G401.6 (cell line): ENCODE data around the gene RIT1.

ENCODE experiments used
- FAIRE-seq: peaks from 2 replicates; lab custom pipeline; 2012; peaks lifted over from hg19 to GRCh38; lab: Jason Lieb, UNC

The RIT1 gene, protein sequence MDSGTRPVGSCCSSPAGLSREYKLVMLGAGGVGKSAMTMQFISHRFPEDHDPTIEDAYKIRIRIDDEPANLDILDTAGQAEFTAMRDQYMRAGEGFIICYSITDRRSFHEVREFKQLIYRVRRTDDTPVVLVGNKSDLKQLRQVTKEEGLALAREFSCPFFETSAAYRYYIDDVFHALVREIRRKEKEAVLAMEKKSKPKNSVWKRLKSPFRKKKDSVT

DNA sequence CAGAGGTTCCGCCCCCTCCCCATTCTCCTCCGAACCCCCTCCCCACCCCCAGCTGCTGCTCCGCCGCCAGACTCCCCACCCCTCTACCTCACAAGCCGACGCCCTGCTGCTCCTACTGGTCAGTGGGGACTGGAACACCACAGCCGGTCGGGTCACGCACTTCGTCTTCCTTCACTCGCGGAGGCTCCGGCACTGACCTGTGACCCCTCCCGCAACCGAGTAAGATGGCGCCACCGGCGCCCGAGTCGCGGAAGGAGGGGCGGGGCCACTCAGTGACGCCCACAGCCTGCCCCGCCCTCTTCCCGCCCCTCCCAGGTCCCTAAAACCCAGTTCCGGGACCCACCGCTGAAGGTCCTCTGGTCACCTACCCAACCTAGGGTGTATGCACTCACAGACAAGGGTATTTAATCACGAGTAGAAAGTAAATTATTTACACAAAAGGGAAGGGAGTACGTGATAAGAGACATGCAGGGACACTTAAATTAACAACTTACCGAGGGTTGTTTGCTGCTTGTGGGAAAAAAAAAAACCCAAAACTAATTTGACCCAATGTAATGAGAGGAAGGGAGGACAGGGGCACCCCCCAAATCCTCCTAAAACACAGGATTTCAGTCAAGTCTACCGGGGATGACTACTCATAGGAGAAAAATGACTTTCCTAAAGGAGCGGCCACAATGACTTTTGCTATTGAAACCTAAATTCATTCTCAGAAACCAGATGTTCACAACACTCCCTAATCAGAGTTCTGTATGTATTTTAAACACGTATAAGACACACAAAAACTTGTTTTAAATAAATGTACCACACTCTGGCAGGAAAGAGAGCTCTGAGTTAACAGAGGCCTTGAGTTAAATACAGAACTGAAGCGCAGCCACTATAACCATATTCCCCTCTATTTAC, at the start of gene RIT1:
RIT1 (minus strand) TSS at position 194 of the 900 bp plus-strand sequence. CDS start 588 bp downstream, outside the sequence.
- FAIRE-seq, result peak; percentile 91

DNA sequence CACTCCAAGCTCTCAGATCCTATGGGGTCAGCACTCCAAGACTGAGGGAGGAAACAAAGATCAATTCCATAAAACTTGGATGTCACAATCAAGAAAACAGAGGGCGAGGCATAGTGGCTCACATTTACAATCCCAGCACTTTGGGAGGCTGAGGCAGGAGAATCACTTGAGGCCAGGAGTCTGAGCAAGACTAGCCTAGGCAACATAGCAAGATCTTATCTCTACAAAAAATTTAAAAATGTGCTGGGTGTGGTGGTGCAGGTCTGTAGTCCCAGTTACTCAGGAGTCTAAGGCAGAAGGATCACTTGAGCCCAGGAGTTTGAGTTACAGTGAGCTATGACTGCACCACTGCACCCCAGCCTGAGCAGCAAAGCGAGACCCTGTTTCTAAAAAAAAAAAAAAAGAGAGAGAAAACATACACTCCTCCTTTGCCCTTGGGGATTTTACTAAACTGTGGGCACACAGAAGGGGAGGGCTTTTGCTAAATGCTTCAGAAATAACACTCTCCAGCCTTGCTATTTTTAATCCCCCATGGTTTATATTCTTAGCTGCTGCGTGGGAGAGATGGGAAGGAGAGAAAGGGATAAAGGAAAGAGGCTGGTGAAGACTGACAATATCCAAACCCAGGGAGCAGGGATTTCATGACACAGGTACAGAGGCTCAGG, 49.1 kb upstream of the RIT1 start:
- FAIRE-seq, result no peak

DNA sequence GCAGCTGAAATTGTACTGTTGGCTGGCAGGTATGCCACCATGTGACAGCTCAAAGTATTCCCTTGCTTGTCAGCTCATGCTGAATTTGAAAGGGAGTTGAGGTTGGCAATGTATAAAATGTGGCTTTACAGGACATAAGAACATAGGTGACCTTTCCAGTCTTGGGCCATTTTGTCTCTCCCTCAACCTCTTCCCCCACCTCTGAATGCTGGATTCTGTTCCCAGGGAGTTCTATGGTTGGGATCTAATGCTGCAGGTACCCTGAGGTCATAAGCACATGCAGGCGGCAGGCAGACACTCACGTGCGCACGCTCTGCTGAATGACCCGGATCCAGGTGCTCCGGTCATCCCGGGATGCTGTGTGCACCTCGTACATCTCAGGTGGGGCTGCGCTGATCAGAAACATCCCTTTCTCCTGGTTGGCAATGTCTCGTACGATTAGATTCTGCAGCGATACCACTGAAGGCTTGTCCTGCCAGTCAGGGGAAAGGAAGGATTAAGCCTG, 46.3 kb upstream of the RIT1 start:
- no peak for FAIRE-seq

DNA sequence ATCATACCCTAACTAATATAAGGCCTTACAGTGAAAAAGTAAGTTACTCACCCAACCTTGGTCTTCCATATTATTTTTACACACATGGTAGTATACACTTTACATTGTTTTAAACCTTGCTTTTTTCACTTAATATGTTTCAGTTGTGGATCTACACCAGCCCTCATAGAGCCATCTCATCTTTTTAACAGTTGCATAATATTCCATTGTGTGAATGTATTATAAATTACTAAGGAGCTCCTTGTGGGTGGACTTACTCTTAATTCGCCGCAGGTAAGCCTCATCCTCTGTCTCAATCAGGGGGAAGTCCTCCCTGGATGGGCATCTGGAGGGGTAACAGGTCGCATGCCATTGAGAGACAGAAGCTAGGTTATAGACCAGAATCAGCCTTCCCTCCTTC, 43.5 kb upstream of the RIT1 start:
- no peak for FAIRE-seq

DNA sequence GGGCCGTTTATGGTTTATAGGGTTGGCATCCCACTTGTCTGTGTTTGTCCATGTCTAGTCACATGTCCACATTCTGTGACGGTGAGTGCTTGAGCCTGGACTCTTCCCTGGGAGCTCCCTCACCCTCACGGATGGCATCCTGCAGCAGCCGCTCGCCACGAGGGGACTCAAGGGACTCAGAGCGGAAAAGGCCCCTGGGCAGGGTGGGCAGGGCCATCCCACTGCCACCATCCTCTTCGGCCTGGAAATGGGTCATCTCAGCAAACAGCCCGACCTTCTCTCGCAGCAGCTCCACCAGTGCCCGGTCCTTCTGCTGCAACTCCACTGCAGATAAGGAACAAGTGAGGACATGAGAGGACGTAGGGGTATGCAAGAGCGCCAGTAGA, 41.3 kb upstream of the RIT1 start:
- FAIRE-seq, result no peak

DNA sequence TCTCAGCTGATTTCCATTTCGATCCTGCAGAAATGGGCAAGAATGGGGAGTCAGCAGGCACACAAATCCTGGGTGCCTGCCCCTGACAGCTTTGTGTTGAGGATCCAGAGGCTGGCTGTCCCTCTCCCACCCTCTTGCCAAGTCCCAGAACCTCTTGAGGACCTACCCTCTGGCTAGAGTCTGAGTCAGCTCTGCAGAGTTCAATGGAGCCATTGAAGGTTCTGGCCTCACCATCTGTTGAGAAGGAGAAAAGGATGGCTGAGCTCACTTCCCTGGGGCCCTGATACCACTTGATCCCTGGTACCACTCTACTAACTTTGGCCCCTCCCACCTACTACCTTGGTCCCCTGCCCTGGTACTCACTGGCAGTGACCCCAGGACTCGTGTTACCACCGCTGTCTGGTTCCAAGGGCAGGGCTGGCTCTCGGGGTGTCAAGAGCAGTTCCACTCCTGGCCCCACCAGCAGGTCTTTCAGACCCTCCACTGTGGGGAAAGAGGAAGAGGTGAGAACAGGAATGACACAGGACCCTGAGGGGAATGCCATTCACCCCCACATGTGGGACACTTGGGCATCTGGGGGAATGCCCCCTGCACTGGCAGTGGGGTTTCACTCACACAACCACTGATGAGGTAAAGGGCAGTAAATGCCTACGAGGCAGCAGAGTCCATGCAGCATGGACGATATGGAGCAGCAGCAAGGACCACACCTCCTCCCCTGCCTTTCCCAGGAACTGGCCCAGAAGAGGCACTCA, 40.8 kb upstream of the RIT1 start:
- FAIRE-seq, result no peak

DNA sequence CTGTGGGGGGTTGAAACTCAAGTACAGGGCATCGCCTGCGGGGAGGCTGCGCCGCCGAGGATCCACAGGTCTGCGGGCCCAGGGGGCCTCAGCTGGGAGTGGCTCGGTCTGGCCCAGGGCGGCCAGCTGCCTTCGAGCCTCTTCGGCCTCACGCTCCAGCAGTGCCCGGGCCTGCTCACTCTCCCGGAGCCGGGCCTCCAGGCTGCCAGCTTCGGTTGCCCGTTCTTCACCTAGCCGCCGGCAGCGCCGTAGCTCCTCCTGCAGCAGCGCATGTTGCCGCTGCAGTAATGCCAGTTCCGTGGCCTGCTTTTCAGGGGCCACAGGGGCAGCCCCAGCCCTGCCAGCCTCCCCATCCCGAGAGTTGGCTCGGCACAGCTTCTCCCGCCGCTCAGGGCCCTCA, 39.7 kb upstream of the RIT1 start:
- FAIRE-seq, result no peak

DNA sequence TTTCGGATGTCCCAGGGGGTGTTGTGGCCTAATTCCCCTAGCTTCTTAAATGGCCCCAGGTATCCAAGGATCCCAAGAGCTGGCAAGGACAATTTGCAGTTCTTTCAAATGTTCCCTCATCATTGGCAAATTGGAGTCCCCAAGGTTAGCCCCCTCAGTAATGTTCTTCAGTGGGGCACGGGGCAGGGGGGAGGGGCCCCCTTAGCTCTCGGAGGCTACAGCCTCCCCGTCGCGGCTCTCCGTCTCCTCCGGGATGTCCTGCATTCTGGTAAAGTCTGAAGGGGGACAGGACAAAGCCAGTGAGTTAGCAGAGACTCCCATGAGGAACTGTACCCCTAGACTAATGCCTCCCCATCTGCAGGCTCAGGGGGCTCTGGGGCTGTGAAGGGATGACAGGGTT, 36.6 kb upstream of the RIT1 start:
- no peak for FAIRE-seq

DNA sequence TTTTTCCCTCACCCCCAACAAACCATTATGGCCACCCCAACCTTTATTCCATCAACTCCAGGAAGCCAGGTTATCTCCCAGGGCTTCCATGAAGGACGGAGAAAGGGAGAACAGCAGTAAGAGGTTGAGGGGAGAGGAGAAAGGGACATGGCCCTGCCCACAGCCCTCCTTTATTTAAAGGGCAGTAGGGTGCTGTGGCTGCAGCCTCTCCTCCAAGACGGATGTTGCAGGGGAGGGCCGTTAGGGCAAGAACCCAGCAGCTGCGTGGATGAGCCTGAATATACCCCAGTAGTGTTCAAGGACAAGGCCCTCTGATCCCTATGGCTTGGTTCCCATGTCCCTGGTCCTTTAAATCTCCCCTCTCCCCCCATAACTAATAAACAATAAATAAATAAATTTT, 36.1 kb upstream of the RIT1 start:
- FAIRE-seq, result no peak

DNA sequence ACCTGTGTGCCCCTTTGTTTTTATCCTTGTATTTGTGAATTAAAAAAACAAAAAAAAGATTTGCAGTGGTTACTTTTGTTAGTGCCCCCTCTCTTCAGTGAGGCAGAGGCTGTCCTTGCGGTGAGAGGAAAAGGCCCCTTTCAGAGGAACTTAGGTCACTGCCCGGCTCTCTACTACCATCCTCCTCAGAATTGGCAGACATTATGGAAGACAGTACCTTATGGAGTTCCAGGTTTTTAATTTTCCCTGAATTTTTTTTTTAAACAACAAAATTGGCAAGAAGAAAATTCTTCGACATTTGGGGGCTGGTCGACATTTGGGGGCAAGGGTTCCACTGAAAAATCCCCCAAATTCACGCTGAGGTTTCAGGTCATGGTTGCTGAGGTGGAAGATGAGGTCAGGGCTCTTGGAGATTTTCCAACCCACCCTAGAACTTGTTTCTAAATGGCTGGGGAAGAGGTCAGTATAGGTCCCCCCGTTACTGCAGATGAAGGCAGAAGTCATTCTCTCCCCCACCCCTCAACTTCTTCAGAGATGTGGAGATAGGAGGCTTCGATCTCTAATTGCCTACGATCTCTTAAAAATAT, 35.6 kb upstream of the RIT1 start:
- no peak for FAIRE-seq

DNA sequence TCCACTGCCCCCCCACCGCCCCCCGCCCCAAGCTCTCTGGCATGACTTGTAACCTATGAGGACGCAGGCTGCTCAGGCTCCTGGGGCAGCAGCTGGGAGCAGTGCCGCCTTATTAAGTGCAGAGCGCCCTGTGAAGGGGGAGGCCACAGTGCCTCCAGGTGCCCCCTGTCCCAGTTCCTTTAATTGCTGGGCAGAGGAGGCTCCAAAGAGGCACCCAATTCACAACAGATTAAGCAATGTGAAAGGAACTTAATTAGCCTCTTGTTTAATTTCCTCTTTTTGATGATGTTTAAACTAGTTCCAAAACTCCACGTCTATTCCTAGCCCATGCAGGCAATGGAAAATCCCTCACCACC, 33.3 kb upstream of the RIT1 start:
- no peak for FAIRE-seq

DNA sequence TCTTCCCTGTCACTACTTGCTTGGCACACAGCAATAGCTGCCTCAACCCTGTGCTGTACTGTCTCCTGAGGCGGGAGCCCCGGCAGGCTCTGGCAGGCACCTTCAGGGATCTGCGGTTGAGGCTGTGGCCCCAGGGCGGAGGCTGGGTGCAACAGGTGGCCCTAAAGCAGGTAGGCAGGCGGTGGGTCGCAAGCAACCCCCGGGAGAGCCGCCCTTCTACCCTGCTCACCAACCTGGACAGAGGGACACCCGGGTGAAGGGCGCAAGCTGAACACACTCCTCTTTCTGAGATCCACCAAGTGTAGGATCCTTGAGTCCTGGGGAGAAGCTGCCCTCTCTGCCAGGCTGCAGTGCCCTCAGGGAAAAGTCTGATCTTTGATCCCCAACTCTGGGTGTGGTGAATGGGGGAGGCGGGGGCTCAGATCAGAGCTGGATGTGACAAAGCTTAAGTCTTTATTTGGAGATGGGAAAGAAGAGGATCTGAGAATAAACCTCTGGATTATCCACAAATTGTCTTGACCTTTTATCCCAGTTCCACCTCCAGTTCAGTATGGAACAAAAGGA, 31.5 kb upstream of the RIT1 start:
- FAIRE-seq, result no peak

DNA sequence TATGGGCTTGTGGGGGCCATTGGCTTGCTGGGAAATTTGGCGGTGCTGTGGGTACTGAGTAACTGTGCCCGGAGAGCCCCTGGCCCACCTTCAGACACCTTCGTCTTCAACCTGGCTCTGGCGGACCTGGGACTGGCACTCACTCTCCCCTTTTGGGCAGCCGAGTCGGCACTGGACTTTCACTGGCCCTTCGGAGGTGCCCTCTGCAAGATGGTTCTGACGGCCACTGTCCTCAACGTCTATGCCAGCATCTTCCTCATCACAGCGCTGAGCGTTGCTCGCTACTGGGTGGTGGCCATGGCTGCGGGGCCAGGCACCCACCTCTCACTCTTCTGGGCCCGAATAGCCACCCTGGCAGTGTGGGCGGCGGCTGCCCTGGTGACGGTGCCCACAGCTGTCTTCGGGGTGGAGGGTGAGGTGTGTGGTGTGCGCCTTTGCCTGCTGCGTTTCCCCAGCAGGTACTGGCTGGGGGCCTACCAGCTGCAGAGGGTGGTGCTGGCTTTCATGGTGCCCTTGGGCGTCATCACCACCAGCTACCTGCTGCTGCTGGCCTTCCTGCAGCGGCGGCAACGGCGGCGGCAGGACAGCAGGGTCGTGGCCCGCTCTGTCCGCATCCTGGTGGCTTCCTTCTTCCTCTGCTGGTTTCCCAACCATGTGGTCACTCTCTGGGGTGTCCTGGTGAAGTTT, 30.8 kb upstream of the RIT1 start:
- FAIRE-seq, result no peak

DNA sequence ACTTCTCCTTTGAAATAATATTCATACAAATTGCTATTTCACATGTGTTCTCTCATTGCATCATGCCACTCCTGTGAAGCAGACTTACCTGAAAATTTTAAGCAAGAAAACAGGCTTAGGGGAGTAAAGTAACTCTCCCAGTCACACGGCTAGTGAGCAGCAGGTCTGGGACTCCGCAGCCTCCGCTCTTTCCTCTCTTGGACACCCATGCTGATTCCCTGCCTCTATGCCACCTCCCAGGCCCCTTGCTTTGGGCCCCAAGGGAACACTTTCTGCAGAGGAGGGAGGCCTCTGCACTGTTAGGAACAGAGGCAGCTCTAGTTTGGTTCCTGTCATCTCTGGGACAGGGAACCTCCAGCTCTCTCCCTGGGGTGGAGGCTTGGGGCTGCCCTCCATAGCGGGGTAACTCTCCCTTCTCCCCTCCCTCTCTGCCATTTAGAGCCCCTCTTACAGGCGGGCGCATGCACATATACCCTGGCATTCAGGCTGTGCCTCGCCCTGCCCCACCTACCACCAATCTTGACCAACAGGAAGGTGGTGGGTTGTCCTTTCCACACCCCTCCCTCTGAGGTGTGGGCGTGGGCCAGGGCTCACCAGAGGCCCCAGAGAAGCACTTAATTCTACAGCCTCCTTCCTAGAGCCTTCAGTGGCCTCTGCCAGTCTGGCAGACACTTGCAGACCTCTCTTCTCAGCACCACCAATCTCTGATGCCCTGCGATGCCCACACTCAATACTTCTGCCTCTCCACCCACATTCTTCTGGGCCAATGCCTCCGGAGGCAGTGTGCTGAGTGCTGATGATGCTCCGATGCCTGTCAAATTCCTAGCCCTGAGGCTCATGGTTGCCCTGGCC, 30.1 kb upstream of the RIT1 start, which contains the start of gene RXFP4:
RXFP4 (plus strand) TSS at position 646 of the 852 bp plus-strand sequence; CDS start at position 718, 72 bp downstream.
- peak; percentile 87 for FAIRE-seq

DNA sequence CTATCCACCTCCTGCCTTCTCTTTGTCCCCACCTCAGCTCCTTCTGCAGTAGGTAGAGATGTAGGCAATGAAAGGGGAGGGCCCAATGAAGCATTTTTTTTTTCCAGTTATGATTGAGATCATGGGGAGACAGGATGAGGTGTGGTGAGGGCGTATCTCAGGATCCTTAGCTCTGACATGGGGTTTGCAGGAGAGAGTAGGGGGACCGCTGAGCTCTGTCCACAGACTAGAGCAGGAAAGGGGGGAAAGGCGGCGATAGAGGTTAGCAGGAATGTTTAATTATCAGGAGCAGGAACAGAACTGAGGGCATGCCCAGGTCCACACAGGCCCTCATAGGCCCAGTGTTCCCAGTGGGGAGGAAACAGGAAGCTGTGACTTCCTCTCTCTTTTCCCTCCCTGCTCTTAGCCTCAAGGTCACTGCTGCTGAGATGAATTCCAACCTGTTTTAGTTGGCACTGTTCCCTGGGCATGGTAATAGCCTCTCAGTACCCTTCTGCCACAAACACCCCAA, 29.4 kb upstream of the RIT1 start:
- FAIRE-seq, result no peak

DNA sequence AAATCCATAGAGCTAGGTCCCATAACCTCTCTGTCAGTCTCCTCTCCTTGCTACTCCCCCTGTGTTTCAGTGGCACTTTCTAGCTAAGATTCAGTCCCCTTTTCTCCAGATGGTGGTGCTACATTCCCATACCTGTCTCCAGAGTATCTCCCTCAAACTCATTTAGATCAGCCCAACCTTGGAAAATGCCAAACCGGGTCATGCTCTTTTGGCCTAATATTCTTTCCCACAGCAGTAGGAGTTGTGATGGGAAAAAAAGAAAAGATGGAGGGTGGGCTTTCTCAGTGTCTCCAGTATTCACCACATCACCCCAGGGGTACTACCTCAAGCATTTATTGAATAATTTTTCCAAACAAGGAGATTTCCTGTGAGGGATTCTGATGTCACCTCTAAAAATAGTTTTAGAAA, 27.1 kb upstream of the RIT1 start:
- FAIRE-seq, result peak; percentile 95

DNA sequence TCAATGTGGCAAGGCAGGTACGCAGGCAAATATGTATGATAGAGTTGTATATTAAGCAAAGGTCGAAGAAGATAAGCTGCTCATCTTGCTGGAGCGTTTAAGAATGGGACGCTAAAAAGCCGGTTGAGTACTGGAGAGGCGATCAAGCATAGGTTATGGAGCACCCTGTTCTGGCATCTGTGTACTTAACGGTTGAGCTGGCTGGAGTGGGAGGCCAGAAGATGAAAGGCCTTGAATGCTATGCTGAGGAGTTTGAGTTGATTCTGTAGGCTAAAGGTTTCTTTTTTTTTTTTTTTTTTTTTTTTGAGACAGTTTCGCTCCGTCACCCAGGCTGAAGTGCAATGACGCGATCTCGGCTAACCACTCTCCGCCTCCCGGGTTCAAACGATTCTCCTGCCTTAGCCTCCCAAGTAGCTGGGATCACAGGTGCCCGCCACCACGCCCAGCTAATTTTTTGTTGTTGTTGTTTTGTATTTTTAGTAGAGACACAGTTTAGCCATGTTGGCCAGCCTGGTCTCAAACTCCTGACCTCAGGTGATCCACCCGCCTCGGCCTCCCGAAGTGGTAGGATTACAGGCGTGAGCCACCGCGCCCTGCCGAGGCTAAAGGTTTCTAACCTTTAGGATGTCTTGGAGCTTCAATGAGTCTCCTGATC, 23.9 kb upstream of the RIT1 start:
- FAIRE-seq, result no peak

DNA sequence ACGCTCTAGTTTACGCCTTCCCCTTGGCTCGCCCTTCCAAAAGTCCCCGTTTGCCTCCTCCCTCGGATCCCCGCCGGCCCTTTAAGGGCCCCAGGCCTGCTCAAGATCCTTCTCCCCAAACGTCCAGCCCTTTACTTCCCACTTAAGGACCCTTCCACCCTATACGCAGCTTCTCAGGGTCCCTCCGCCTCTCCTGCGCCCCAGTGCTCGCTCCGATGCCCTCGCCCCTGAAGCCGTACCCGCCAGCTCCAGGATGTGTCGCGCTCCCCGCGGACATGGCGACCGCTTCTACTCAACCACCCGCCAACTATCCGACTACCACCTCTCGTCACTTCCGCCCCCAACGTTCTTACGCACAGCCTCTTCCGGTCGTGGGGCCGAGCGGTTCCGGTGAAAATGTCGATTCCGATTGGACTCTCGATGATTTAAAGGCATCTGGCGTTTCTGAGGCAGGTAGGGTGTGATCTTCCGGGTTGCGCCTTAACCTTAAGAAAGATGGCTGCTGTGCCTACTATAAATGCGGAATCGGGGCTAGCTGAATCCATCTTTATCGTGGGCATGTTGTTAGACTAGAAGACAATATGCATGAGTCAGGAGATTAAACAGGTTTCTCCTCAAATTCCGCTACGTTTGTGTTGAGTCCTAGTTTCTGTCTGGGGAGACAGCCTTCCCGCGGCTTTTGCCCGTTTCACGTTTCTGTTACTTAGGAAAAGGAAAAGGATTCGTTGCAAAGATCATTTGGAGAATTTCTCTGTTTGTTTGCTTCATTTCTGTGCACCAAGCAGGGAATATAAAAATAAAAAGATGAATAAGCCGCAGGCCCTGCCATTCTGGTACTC, 23.2 kb upstream of the RIT1 start, which contains the start of gene KHDC4:
KHDC4 (minus strand) TSS at position 317 of the 839 bp plus-strand sequence; CDS start at position 277, 40 bp downstream.
- peak; percentile 98 for FAIRE-seq
